Measurements from ENCODE around the gene RMND1. TPM values are rescaled to one million over a fixed set of nuclear protein-coding genes. Genes with fewer than 3 reads are reported as not detected.

The RMND1 gene
- total and polyA plus RNA-seq, 9 of the 15 experiments (the other 6 are each of a cell fraction or from before 2014, with no cell fraction given), result 26.9 to 47.8 (median 36.2) TPM

GRCh38 chr6:151413372-151414145, 38.4 kb downstream of the RMND1 start:
- Histone ChIP-seq H3K9me3 (replicated peaks; ENCODE audit: control insufficient read depth, insufficient read depth, low read depth, low read length) (peaks cover 2% of the 10 kb centered on the region; the same call in 1 of the 2 replicates), H3K79me2 (ENCODE audit: control insufficient read depth, insufficient read depth, low read length) (no peaks in the 10 kb centered on the region), H3K4me3 (no peak overlapping the region), H3K27ac (ENCODE audit: extremely low read depth, low read depth, low read length) (no peak overlapping the region), H4K20me1 (replicated peaks; ENCODE audit: control insufficient read depth, insufficient read depth, low read length) (no peaks in the 10 kb centered on the region), H2AFZ (ENCODE audit: low read depth, low read length) (no peak overlapping the region), H3K9ac (ENCODE audit: insufficient read depth in 1 of 2, low read depth in 2 of 2, low read length in 2 of 2) (no peak overlapping the region), H3K4me1 (replicated peaks in 1 of 2; ENCODE audit: control insufficient read depth in 2 of 2, insufficient read depth in 2 of 2, low read length in 2 of 2) (no peaks in the 10 kb centered on the region), H3K36me3 (ENCODE audit: control insufficient read depth, insufficient read depth, low read length) (peaks cover 74% of the 10 kb centered on the region), H3K9me1 (ENCODE audit: control insufficient read depth, insufficient read depth, low read length) (no peaks in the 10 kb centered on the region), H3K4me2 (ENCODE audit: insufficient read depth, low read length) (no peak overlapping the region), H3K27me3 (ENCODE audit: control insufficient read depth in 2 of 2, insufficient read depth in 2 of 2, low read length in 2 of 2) (no peaks in the 10 kb centered on the region)
- intact Hi-C loops (cut with micrococcal nuclease) (no loop called here), in situ Hi-C loops (cut with MboI) (loop anchor here (25.0 kb wide), 1 partner anchor 1574 kb away; the partner anchor contains the start of gene FBXO5)
- 92% methylated on average over 8 of the region's 8 CpGs for WGBS (ENCODE audit: insufficient coverage, low coverage, missing lambda C conversion rate)
- ChIA-PET POLR2A (interaction anchor here (1.3 to 1.8 kb wide), 3 partner anchors 9 to 18 kb away, joined by 3 to 4 read pairs (median 4); no protein-coding TSS in a partner anchor), CTCF (ENCODE audit: low intra/inter-chr PET ratio) (no interaction called here)
- BruUV-seq (replicated peaks), result no TSS peak
- DNase-seq (ENCODE audit: extremely low read depth in 1 of 4, low spot score in 3 of 4) (no peak), FAIRE-seq (no peak), ATAC-seq (peak; percentile 30; the same call in 2 of the 3 replicates)
- TF ChIP-seq DEAF1 (CRISPR knock-in tag; IDR thresholded peaks at IDR 0.05) (no peak), ZNF445 (CRISPR knock-in tag; IDR thresholded peaks at IDR 0.05; ENCODE audit: low read depth) (no peak), ARID4B (CRISPR knock-in tag; IDR thresholded peaks at IDR 0.05) (no peak), CXXC5 (CRISPR knock-in tag; IDR thresholded peaks at IDR 0.05) (no peak), RFX7 (CRISPR knock-in tag; IDR thresholded peaks at IDR 0.05) (no peak), FOXJ3 (CRISPR knock-in tag; IDR thresholded peaks at IDR 0.05) (no peak), RAD21 (CRISPR knock-in tag; conservative IDR thresholded peaks at IDR 0.05 in 1 of 2, IDR thresholded peaks at IDR 0.05 in 1 of 2) (no peak)
- TF ChIP-seq, protein P1, sequence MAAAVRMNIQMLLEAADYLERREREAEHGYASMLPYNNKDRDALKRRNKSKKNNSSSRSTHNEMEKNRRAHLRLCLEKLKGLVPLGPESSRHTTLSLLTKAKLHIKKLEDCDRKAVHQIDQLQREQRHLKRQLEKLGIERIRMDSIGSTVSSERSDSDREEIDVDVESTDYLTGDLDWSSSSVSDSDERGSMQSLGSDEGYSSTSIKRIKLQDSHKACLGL (CRISPR knock-in tag; IDR thresholded peaks at IDR 0.05; ENCODE audit: borderline replicate concordance, poor library complexity, severe bottlenecking), result no peak
- TF ChIP-seq, protein P2, sequence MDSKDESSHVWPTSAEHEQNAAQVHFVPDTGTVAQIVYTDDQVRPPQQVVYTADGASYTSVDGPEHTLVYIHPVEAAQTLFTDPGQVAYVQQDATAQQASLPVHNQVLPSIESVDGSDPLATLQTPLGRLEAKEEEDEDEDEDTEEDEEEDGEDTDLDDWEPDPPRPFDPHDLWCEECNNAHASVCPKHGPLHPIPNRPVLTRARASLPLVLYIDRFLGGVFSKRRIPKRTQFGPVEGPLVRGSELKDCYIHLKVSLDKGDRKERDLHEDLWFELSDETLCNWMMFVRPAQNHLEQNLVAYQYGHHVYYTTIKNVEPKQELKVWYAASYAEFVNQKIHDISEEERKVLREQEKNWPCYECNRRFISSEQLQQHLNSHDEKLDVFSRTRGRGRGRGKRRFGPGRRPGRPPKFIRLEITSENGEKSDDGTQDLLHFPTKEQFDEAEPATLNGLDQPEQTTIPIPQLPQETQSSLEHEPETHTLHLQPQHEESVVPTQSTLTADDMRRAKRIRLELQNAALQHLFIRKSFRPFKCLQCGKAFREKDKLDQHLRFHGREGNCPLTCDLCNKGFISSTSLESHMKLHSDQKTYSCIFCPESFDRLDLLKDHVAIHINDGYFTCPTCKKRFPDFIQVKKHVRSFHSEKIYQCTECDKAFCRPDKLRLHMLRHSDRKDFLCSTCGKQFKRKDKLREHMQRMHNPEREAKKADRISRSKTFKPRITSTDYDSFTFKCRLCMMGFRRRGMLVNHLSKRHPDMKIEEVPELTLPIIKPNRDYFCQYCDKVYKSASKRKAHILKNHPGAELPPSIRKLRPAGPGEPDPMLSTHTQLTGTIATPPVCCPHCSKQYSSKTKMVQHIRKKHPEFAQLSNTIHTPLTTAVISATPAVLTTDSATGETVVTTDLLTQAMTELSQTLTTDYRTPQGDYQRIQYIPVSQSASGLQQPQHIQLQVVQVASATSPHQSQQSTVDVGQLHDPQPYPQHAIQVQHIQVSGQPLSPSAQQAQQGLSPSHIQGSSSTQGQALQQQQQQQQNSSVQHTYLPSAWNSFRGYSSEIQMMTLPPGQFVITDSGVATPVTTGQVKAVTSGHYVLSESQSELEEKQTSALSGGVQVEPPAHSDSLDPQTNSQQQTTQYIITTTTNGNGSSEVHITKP (IDR thresholded peaks at IDR 0.05; ENCODE audit: partially characterized antibody), result no peak

All from K562 (cell line).